SU-DHL-6 (cell line): Measurements from ENCODE around the gene THEM4.
A peak's percentile ranks its signal among the peaks of the same experiment; 100 is the strongest.
"Not testable (repeated sequence)": the region's sequence is repeated elsewhere in the genome, so short reads cannot be mapped to it uniquely, and the experiment has no call there.

Experiments used
- H2AFZ ChIP-seq: fragments of 200-600 bp; sonication (generic); 2 replicates; pipeline ENCODE4 v1.6.1; 2014; ENCODE audit warnings: low read depth, mild to moderate bottlenecking, moderate library complexity, mixed read lengths, antibody characterized with exemption, low read length; ENCODE audit not compliant: severe bottlenecking
- H3F3A ChIP-seq: fragments of 200-600 bp; shearing (Covaris generic); 2 replicates; pipeline ENCODE4 v1.6.0; 2016; ENCODE audit warnings: antibody characterized with exemption, mild to moderate bottlenecking; ENCODE audit not compliant: insufficient read depth
- H3K27ac ChIP-seq: fragments of 200-600 bp; sonication (generic); 2 replicates; pipeline ENCODE4 v1.5.1; 2016; ENCODE audit warnings: low read depth, mild to moderate bottlenecking, low read length, moderate library complexity, mixed read lengths
- H3K27me3 ChIP-seq: fragments of 200-600 bp; sonication (generic), shearing (Covaris generic); 2 replicates; pipeline ENCODE4 v1.6.0; 2014; ENCODE audit warnings: mild to moderate bottlenecking, low read length
- H3K36me3 ChIP-seq: fragments of 200-600 bp; sonication (generic); 2 replicates; pipeline ENCODE4 v1.6.1; 2014; ENCODE audit warnings: mild to moderate bottlenecking, low read length, mixed read lengths
- H3K4me2 ChIP-seq: fragments of 300-600, 200-600 bp; shearing (Covaris generic), sonication (generic); 2 replicates; pipeline ENCODE4 v1.6.0; 2014; ENCODE audit warnings: low read length, low read depth, mild to moderate bottlenecking; ENCODE audit not compliant: poor library complexity, severe bottlenecking
- H3K4me3 ChIP-seq: fragments of 200-600 bp; sonication (generic); 2 replicates; pipeline ENCODE4 v1.5.1; 2014; ENCODE audit warnings: antibody characterized with exemption, low read length, mild to moderate bottlenecking, mixed read lengths; ENCODE audit not compliant: insufficient read depth, poor library complexity, severe bottlenecking
- H3K79me2 ChIP-seq: fragments of 200-600 bp; sonication (generic); 2 replicates; pipeline ENCODE4 v1.6.1; 2014; ENCODE audit warnings: mild to moderate bottlenecking, low read length, moderate library complexity; ENCODE audit not compliant: insufficient read depth
- H3K9ac ChIP-seq: fragments of 200-600 bp; sonication (generic); 2 replicates; pipeline ENCODE4 v1.7.0; 2014; ENCODE audit warnings: mild to moderate bottlenecking, low read length
- H3K9me2 ChIP-seq: fragments of 200-600 bp; sonication (generic); replicated peaks from 2 replicates; pipeline ENCODE4 v1.6.1; 2014; ENCODE audit warnings: low read length; ENCODE audit not compliant: insufficient read depth
- H3K9me3 ChIP-seq: fragments of 200-600 bp; sonication (generic); 2 replicates; pipeline ENCODE4 v1.6.1; 2014; ENCODE audit warnings: low read length, mixed read lengths; ENCODE audit not compliant: insufficient read depth
- H4K20me1 ChIP-seq: fragments of 200-600 bp; sonication (generic); 2 replicates; pipeline ENCODE4 v1.6.1; 2014; ENCODE audit warnings: low read depth, mild to moderate bottlenecking, antibody characterized with exemption, low read length, moderate library complexity, mixed read lengths
- EZH2phosphoT487 ChIP-seq: fragments of 200-600 bp; sonication (generic), shearing (Covaris generic); conservative IDR thresholded peaks from 2 replicates; pipeline ENCODE4 v1.6.1; 2018; ENCODE audit warnings: mild to moderate bottlenecking, antibody characterized with exemption, low read length, moderate library complexity, mixed read lengths
- TF ChIP-seq, protein P1 (sequence below): fragments of 200-600 bp; sonication (generic); IDR thresholded peaks from one replicate; pipeline ENCODE4 v1.5.1; 2017; ENCODE audit warnings: antibody characterized with exemption, mild to moderate bottlenecking, low read length, moderate library complexity; ENCODE audit not compliant: insufficient read depth, poor library complexity, severe bottlenecking

THEM4 gene

DNA sequence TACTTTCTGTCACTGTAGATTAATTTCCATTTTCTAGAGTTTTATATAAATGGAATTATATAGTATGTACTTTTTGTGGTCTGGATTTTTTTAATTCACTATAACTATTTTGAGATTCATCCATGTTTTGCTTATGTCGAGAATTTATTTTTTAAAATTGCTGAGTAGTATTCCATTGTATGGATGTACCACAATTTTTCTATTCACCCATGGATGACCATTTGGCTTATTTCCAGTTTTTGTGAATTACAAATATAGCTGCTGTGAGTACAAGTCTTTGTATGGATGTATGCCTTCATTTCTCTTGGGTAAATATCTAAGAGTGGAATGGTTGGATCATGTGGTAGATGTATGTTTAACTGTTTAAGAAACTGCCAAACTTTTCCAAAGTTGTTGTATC is 3.7 kb upstream of the THEM4 start:
- H3K9me2 ChIP-seq = no peaks in the 10 kb centered on the region
- peaks cover 4% of the 10 kb centered on the region; the same call in 1 of the 2 replicates for H3K9me3 ChIP-seq
- H3K4me2 ChIP-seq = no peak overlapping the region
- TF ChIP-seq, protein P1, sequence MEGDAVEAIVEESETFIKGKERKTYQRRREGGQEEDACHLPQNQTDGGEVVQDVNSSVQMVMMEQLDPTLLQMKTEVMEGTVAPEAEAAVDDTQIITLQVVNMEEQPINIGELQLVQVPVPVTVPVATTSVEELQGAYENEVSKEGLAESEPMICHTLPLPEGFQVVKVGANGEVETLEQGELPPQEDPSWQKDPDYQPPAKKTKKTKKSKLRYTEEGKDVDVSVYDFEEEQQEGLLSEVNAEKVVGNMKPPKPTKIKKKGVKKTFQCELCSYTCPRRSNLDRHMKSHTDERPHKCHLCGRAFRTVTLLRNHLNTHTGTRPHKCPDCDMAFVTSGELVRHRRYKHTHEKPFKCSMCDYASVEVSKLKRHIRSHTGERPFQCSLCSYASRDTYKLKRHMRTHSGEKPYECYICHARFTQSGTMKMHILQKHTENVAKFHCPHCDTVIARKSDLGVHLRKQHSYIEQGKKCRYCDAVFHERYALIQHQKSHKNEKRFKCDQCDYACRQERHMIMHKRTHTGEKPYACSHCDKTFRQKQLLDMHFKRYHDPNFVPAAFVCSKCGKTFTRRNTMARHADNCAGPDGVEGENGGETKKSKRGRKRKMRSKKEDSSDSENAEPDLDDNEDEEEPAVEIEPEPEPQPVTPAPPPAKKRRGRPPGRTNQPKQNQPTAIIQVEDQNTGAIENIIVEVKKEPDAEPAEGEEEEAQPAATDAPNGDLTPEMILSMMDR = no peak
- TF ChIP-seq EZH2phosphoT487 = no peak
- no peaks in the 10 kb centered on the region for H3K27me3 ChIP-seq
- H3K36me3 ChIP-seq = peaks cover 4% of the 10 kb centered on the region
- H3K79me2 ChIP-seq = peaks cover 8% of the 10 kb centered on the region; the same call in 1 of the 2 replicates
- H3K27ac ChIP-seq = no peak overlapping the region
- no peak overlapping the region for H3K4me3 ChIP-seq
- H3F3A ChIP-seq = peaks cover 10% of the 10 kb centered on the region; the same call in 1 of the 2 replicates
- no peak overlapping the region for H2AFZ ChIP-seq
- H3K9ac ChIP-seq = no peak overlapping the region
- no peaks in the 10 kb centered on the region for H4K20me1 ChIP-seq

DNA sequence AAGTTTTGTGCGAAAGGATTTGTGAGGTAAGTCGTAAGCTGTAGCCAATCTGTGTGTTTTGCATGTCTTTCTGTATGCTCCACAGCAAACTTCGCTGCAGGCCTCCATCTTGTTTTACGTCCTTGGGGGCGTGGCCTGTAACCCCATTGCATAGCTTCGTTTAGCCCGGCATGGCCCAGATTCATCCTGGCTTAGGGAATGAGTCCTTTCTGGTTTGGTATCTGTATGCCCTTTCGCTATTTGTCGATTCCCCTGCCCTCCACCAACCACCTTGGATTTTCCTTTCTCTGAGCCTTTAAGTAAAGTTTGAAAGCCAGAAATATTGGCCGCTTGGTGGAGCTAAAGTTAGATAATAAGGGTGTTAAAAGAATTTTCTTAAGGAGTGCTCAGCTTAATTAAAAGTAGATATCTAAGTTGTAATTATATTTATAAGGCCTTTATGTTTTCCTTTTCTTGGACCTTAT is 1.1 kb downstream of the THEM4 start:
- Histone ChIP-seq H3K27ac (peak overlapping the region; percentile 46; the same call in 1 of the 2 replicates), H3K27me3 (no peaks in the 10 kb centered on the region), H2AFZ (peak overlapping the region; percentile 75), H3K9me2 (no peaks in the 10 kb centered on the region), H3K79me2 (peaks cover 18% of the 10 kb centered on the region; the same call in 1 of the 2 replicates), H3K4me3 (peak overlapping the region; percentile 62), H3K4me2 (peak overlapping the region; percentile 67), H3K36me3 (peaks cover 13% of the 10 kb centered on the region), H4K20me1 (no peaks in the 10 kb centered on the region), H3K9me3 (peaks cover 13% of the 10 kb centered on the region; the same call in 1 of the 2 replicates), H3K9ac (peak overlapping the region; percentile 73), H3F3A (peaks cover 10% of the 10 kb centered on the region)
- TF ChIP-seq, protein P1 = peak; percentile 31
- TF ChIP-seq EZH2phosphoT487 = no peak

DNA sequence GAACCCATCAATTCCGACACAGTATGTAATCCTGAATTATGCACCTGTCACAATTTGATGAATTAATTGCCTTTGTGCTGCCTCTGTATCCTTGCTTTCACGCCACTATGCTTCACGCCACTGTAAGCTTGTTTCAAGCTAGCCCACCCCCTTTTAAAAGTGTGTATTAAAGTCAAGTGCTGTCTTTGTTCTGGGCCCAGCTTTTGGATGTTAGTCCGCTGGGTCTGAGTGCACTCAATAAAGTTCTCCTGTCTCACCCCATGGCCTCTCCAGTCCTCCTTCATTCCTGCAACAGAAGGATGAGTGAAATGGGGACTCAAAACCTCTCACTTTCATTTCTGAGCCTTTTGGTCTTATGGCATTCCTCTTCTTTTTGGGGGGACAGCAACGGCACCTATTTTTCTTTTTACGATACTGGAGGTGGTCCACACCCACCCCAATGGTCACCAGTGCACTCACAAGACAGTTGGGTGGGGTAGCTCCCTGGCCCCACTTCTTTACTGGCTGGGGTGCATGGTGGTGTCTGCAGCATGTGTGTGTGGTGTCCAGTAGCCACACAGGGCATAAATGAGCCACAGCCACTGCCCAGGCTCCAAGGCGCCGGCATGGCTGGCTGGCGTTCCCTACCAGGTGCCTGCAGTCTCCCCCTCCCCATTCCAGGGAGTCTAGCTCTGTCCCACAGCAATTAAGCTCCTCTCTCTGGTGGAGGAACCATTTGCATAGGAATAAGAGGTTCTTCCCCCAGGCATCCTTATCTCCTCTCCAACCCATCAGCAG is 1.8 kb downstream of the THEM4 start:
- Histone ChIP-seq H3K4me2 (no peak overlapping the region), H3K9ac (no peak overlapping the region), H3K79me2 (peaks cover 21% of the 10 kb centered on the region; the same call in 1 of the 2 replicates), H3K9me3 (peaks cover 13% of the 10 kb centered on the region; the same call in 1 of the 2 replicates), H3K27me3 (no peaks in the 10 kb centered on the region), H3F3A (peaks cover 10% of the 10 kb centered on the region), H3K27ac (no peak overlapping the region), H2AFZ (no peak overlapping the region), H3K9me2 (no peaks in the 10 kb centered on the region), H3K4me3 (no peak overlapping the region), H3K36me3 (peaks cover 13% of the 10 kb centered on the region), H4K20me1 (no peaks in the 10 kb centered on the region)
- TF ChIP-seq, protein P1 = no peak
- TF ChIP-seq EZH2phosphoT487 = no peak

DNA sequence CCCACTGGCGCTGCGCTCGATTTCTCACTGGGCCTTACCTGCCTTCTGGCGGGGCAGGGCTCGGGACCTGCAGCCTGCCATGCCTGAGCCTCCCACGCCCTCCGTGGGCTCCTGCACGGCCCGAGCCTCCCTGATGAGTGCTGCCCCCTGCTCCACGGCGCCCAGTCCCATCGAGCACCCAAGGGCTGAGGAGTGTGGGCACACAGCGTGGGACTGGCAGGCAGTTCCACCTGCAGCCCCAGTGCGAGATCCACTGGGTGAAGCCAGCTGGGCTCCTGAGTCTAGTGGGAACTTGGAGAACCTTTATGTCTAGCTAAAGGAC is 3.0 kb downstream of the THEM4 start:
- H3K4me3 ChIP-seq, H3K4me2 ChIP-seq, H3K9ac ChIP-seq, H3K27me3 ChIP-seq, H3K27ac ChIP-seq, H3K9me2 ChIP-seq, H4K20me1 ChIP-seq, H2AFZ ChIP-seq: not testable (repeated sequence)
- Histone ChIP-seq H3F3A (peaks cover 10% of the 10 kb centered on the region), H3K9me3 (peaks cover 13% of the 10 kb centered on the region; the same call in 1 of the 2 replicates), H3K36me3 (peaks cover 13% of the 10 kb centered on the region), H3K79me2 (peaks cover 27% of the 10 kb centered on the region; the same call in 1 of the 2 replicates)

DNA sequence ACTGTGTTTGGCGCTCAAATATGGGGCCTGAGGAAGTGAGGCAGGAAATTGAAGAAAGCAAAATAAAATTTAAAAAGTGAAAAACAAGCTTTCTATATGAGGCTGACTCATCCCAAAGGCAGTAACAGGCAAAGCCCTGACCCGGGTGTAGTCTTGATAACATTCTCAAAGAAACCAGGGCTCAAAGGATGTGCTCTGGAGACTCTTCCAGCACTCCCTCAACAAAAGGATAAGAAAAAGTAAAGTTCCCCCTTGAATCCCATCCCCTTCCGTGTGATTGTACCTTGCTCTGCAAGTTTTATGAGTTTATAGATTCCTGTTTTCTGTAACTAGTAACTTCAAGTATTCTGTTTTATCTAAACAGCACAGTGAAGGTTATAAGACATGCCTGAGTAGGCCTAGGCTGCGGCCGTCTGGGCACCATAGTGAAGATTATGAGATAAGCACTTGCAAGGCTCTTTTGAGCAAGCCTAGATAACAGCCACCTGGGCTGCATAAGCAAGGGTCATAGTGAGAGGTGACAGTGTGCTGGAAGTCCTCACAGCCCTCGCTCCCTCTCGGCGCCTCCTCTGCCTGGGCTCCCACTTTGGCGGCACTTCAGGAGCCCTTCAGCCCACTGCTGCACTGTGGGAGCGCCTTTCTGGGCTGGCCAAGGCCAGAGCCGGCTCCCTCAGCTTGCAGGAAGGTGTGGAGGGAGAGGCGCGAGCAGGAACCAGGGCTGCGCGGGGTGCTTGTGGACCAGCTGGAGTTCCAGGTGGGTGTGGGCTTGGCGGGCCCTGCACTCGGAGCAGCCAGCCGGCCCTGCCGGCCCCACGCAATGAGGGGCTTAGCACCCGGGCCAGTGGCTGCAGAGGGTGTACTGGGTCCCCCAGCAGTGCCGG is 3.6 kb downstream of the THEM4 start:
- Histone ChIP-seq H3K79me2 (peaks cover 32% of the 10 kb centered on the region; the same call in 1 of the 2 replicates), H3K9me3 (peaks cover 13% of the 10 kb centered on the region; the same call in 1 of the 2 replicates), H3F3A (peaks cover 10% of the 10 kb centered on the region), H3K36me3 (peaks cover 13% of the 10 kb centered on the region)
- H3K4me2 ChIP-seq, H3K9ac ChIP-seq, H3K27ac ChIP-seq, H3K9me2 ChIP-seq, H3K4me3 ChIP-seq, H4K20me1 ChIP-seq, H2AFZ ChIP-seq, H3K27me3 ChIP-seq: not testable (repeated sequence)
